Cardiac muscle cell (in vitro differentiated cells and primary cell): ENCODE data around the gene ATP1B3. TPM values are rescaled to one million over a fixed set of nuclear protein-coding genes. Genes with fewer than 3 reads are reported as not detected.

ENCODE experiments used
- DNase-seq, 2 donors: peaks; one replicate each; pipeline versions ENCODE4 v3.0.0 to v3.0.0-alpha.2; 2010 to 2017; ENCODE audit warnings: low read depth in 1 of 2, low spot score in 1 of 2
- H3K27ac ChIP-seq: fragments of 200-600 bp; sonication (generic); 2 replicates; pipeline ENCODE4 v1.5.1; 2016
- H3K27me3 ChIP-seq: fragments of 200-600 bp; sonication (generic); 2 replicates; pipeline ENCODE4 v1.6.0; 2016; ENCODE audit warnings: control low read depth
- H3K36me3 ChIP-seq: fragments of 200-600 bp; sonication (generic); 2 replicates; pipeline ENCODE4 v1.5.1; 2016; ENCODE audit warnings: control low read depth
- H3K4me1 ChIP-seq: fragments of 200-600 bp; sonication (generic); 2 replicates; pipeline ENCODE4 v1.8.1; 2017; ENCODE audit warnings: low read depth, mild to moderate bottlenecking, mixed run types
- H3K4me3 ChIP-seq: fragments of 200-600 bp; sonication (generic); 2 replicates; pipeline ENCODE4 v1.5.1; 2016; ENCODE audit warnings: mild to moderate bottlenecking
- H3K9me3 ChIP-seq: fragments of 200-600 bp; sonication (generic); 2 replicates; pipeline ENCODE4 v1.5.1; 2017; ENCODE audit warnings: low read depth, mild to moderate bottlenecking, control low read depth
- polyA plus RNA-seq: library from polyadenylated mRNA; unstranded; fragments of >200 nt; fragmentation: Nextera tagmentation; extraction: Ambion mirVana; gene quantifications from 2 replicates; pipeline ENCODE4 v1.2.1, GENCODE V29; 2016
- total RNA-seq: library from RNA; depleted of rRNA; stranded (reverse); fragments of >200 nt; gene quantifications from 2 replicates; pipeline ENCODE4 v1.2.3, GENCODE V29; 2016
- TF ChIP-seq, protein P1 (sequence below): IDR thresholded peaks from 2 replicates; pipeline ENCODE4 v1.5.1; 2012; ENCODE audit warnings: low read depth, mild to moderate bottlenecking, low read length

Gene ATP1B3
- total and polyA plus RNA-seq, 2 experiments from 2014 or later: 25.1 to 148 TPM

DNA sequence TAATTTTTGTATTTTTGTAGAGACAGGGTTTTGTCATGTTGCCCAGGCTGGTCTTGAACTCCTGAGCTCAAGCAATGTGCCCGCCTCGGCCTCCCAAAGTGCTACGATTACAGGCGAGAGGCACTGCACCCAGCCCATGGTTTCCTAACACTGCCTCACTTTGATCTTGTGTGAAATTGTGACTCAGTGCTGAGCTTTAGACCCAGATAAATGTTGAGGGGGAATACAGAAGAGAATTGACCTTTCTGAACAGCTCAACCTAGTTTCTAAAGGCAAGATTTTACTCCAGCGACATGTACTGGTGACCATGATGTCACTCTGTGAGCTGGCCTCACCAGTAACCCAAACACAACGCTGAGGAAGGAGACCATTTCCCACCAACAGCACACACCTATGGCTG lies 73.5 kb downstream of the ATP1B3 start:
- Histone ChIP-seq H3K27me3 (no peaks in the 10 kb centered on the region), H3K27ac (no peak overlapping the region), H3K9me3 (no peaks in the 10 kb centered on the region), H3K36me3 (peaks cover 4% of the 10 kb centered on the region), H3K4me3 (no peak overlapping the region), H3K4me1 (no peaks in the 10 kb centered on the region)
- no peak for DNase-seq
- TF ChIP-seq, protein P1, sequence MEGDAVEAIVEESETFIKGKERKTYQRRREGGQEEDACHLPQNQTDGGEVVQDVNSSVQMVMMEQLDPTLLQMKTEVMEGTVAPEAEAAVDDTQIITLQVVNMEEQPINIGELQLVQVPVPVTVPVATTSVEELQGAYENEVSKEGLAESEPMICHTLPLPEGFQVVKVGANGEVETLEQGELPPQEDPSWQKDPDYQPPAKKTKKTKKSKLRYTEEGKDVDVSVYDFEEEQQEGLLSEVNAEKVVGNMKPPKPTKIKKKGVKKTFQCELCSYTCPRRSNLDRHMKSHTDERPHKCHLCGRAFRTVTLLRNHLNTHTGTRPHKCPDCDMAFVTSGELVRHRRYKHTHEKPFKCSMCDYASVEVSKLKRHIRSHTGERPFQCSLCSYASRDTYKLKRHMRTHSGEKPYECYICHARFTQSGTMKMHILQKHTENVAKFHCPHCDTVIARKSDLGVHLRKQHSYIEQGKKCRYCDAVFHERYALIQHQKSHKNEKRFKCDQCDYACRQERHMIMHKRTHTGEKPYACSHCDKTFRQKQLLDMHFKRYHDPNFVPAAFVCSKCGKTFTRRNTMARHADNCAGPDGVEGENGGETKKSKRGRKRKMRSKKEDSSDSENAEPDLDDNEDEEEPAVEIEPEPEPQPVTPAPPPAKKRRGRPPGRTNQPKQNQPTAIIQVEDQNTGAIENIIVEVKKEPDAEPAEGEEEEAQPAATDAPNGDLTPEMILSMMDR: no peak

DNA sequence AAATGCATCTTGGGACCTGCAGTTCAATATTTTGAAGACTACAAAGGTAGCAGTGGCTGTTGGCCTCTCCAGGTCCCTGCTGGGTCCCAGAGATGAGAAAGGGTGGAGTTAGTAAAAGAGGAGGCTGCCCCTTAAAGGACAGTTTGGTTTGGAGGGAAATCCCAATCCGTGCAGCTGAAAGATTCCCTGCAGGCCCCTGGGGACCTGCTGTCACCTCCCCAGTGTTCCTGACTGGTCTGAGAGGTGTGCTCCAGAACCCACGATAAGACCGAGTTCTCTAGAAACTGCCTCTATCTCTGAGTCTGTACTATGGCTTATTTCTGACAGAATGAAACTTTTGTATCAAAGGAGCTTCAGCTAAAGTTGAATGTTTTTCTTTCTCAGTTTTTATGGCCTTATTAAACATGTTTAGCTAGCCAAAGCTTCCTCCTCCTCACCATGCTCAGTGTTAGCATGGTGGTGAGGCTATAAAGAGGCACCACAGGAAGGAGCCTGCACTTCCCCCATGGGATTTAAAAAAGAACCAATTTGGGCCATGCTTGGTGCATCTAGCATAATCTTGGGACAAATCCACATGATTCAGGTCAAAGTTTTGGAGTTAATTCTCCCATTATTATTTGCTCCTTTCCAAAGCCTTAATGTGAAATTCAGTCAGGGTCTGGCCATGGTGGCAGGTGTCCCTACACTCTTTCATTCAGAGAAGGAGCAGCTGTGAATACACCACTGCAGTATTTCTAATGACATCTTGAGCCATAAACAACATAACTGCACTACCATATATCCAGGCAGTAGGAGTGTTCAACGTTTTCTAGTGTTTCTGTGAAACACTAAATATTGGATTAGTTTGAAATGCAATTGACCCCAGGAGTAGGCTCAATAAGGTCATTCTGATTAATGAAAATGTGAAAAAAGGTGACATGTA lies 74.4 kb downstream of the ATP1B3 start:
- Histone ChIP-seq H3K27me3 (no peaks in the 10 kb centered on the region), H3K4me3 (no peak overlapping the region), H3K9me3 (no peaks in the 10 kb centered on the region), H3K4me1 (no peaks in the 10 kb centered on the region), H3K36me3 (peaks cover 4% of the 10 kb centered on the region), H3K27ac (no peak overlapping the region)
- TF ChIP-seq, protein P1: no peak
- DNase-seq: no peak

DNA sequence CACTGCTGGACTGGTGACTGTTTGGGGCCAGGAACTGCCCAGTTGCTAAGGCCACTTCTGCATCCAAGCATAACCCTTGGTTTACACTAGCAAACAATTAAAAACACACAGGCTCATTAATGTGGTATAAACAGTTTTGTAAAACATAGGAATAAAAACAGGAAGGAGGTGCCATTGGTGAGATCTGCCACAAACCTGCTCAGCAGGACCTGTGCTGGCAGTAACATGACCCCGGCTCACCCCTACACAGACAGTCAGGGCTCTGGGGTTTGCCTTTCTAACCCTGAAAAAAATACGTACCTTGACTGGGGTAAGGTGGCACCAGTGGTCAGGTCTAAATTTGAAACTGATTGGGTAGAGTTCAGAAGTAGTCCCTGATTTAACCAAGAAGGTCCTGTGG lies 76.2 kb downstream of the ATP1B3 start:
- peaks cover 8% of the 10 kb centered on the region for H3K36me3 ChIP-seq
- no peak overlapping the region for H3K27ac ChIP-seq
- TF ChIP-seq, protein P1: no peak
- no peaks in the 10 kb centered on the region for H3K27me3 ChIP-seq
- H3K4me1 ChIP-seq: no peaks in the 10 kb centered on the region
- no peaks in the 10 kb centered on the region for H3K9me3 ChIP-seq
- H3K4me3 ChIP-seq: no peak overlapping the region
- no peak for DNase-seq

DNA sequence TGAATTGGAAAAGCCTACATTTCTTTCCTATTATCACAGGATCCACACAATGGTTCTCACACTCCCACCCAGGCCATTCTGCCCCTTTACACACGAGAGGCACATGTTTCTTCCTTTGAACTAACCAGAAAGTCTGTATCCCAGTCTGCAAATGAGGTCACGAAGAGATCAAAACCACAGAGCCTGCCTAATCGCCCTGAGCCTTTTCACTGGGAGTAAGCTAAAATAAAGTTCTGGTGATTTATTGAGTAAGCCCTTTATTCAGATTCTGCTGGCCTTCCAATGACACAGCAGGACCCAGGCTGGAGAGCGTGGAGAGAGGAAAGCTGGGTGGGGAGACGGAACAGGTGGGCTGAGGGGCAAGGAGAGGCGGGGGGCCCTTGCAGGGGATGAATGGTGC lies 78.7 kb downstream of the ATP1B3 start:
- H3K9me3 ChIP-seq: no peaks in the 10 kb centered on the region
- H3K4me1 ChIP-seq: no peaks in the 10 kb centered on the region
- no peak for DNase-seq
- no peaks in the 10 kb centered on the region for H3K27me3 ChIP-seq
- H3K27ac ChIP-seq: no peak overlapping the region
- H3K36me3 ChIP-seq: peaks cover 24% of the 10 kb centered on the region
- no peak overlapping the region for H3K4me3 ChIP-seq
- TF ChIP-seq, protein P1: no peak

DNA sequence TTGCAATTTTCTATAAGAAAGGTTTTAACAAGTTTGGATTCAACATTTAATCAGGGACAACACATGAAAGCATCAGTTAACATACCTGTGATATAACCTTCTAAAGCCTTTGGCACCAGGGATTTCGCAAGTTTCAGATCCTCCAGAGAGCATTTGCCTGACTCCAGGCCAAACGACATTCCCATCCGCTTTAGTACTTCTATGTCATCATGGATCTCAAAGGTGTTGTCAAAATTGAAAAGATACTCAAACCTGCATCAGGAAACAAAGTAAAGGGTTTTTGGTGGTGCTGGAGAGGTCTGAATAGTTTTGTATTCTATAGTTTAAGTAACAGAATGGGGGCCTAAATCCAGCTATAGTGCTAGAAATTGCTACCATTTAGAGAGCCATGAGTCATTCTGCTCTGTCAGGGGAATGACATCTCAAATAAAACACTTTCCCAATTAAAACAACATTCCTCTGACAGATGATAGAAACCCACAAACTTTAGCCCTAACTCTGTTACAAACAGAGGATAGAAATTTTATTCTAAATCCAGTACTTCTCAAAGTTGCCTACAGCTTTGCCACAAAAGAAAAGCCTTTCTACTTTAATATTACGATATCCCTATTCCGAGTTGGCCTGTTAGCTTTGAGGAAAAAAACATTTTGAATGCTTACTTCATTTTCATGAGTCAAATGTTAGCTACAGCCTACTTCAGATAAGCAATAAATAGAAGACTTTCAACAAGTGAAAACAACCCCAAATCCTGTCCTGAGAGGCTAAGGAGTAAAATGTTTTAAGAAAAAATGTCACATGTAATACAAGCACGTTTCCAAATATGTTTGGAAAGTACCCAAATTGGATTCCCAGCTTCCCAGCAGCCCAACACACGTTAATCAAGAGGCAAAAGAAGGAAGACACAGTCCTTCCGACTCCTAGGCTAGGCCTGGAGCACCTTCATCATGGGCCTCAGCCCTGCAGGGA lies 83.4 kb downstream of the ATP1B3 start:
- peaks cover 20% of the 10 kb centered on the region for H3K36me3 ChIP-seq
- no peak overlapping the region for H3K27ac ChIP-seq
- DNase-seq: peak in 1 of 2 donors; percentile 74
- TF ChIP-seq, protein P1: no peak
- H3K4me1 ChIP-seq: no peaks in the 10 kb centered on the region
- H3K4me3 ChIP-seq: no peak overlapping the region
- no peaks in the 10 kb centered on the region for H3K27me3 ChIP-seq
- H3K9me3 ChIP-seq: no peaks in the 10 kb centered on the region
